ENCODE measurements around the gene BCL10. TPM values are rescaled to one million over a fixed set of nuclear protein-coding genes. Genes with fewer than 3 reads are reported as not detected.

Gene BCL10
- total RNA-seq, 2 donors from 2014 or later, result 9.0 to 12.7 TPM

- intact Hi-C loops (cut with DNase I), result loop anchor here (5.0 to 10.0 kb wide), 5 partner anchors 196 to 709 kb away; partner anchors contain the start of gene CCN1 (in 2 of the 2)
- no peak for DNase-seq
- ATAC-seq, result no peak
Measured at GRCh38 chr1:85306236-85306635, 29.8 kb upstream of the BCL10 start.

DNA sequence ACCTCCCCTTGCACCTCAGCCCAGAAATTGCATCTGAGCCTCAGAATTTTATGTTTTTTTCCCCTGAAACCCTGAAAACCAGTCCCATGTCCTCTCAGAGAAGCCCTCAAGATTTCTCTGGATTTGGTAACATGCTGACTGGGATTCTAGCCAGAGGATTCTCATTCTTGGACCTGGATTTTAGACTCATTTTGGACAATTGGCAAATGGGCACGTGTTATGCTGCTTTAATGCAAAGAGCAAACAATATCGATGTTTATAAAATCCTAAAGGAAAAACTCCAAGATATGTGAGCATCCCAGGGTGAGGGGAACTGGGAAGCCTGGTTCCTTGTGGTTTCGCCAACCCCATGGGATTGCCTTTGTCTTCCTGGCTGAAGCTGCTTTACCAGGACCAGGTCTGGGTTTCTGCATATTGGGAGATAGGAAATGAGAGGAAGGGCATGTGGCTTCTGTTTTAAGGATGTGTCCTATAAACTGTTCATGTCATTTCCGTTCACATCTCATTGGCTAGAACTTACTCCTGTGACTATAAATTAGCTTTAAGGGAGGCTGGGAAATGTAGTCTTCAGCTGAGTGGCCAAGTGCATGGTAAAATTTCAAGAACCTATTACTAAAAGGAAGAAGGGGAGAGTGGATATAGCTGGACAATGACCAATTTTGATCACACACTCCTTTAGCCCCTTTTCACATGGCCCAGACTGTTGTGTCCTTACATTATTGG, 27.2 kb upstream of the BCL10 start:
- intact Hi-C loops (cut with DNase I), result loop anchor here (10.0 kb wide), 2 partner anchors 281 to 711 kb away; partner anchors contain the start of gene CCN1 (in 1 of the 2)
- ATAC-seq (no peak), DNase-seq (no peak)

DNA sequence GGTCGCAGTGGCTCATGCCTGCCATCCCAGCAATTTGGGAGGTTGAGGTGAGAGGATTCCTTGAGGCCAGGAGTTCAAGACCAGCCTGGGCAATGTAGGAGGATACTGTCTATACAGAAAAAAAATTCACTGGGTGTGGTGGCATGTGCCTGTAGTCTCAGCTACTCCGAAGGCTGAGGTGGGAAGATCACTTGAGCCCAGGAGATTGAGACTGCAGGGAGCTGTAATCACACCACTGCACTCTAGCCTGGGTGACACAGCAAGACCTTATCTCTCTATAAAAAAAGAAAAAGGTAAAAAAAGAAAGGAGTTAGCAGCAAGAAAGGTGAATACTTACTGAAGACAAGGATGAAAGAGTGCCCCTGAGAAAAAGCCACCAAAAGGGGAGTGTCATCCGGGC, 23.7 kb upstream of the BCL10 start:
- intact Hi-C loops (cut with DNase I), result loop anchor here (10.0 kb wide), 2 partner anchors 285 to 715 kb away; partner anchors contain the start of gene CCN1 (in 1 of the 2)
- DNase-seq, result no peak
- no peak for ATAC-seq

- intact Hi-C loops (cut with DNase I), result no loop called here
- DNase-seq, result peak; percentile 42
- ATAC-seq, result peak; percentile 78 to 86
Measured at GRCh38 chr1:85297855-85298629, 21.6 kb upstream of the BCL10 start.

DNA sequence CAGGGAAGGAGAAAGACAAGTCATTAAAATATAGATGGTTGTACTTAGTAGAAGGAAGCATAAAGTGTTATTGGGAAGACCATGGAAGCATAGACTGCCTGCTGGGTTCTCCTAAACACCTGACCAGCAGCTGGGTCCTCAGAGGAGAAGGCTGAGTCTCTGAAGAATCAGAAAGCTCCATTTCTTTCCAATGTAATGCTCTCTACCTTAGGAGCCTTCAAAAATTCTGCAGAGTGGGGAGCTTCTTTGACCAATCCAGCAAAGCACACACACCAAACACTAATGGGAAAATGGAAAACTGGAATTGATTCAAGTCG, 21.1 kb upstream of the BCL10 start:
- DNase-seq (no peak), ATAC-seq (no peak)
- intact Hi-C loops (cut with DNase I), result no loop called here

GRCh38 chr1:85296980-85297379, 20.5 kb upstream of the BCL10 start:
- intact Hi-C loops (cut with DNase I), result no loop called here
- DNase-seq, result no peak
- ATAC-seq, result no peak

- DNase-seq (no peak), ATAC-seq (no peak)
- intact Hi-C loops (cut with DNase I), result no loop called here
Measured at GRCh38 chr1:85295654-85296053, 19.2 kb upstream of the BCL10 start.

- no peak for DNase-seq
- intact Hi-C loops (cut with DNase I), result no loop called here
- ATAC-seq, result no peak
Measured at GRCh38 chr1:85295006-85295431, 18.6 kb upstream of the BCL10 start.

DNA sequence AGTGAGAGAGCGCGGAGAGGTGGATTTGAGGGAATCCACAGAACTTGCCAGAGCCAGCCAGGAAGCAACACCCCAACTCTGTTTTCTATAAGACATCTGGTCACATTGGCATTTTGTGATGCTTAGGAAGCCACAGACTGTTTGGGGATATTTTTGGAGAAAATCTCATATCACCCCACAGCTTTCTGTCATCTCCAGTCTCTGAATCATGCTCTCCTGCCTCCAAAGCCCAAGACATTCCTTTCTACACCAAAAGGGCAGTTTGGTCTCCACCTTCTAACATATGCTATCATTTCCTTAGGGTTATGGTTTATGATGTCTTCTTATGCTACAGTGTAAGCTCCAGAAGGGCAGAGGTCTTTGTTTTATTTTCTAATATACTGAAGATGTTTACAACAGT, 14.4 kb upstream of the BCL10 start:
- no peak for ATAC-seq
- no peak for DNase-seq
- intact Hi-C loops (cut with DNase I), result no loop called here

DNA sequence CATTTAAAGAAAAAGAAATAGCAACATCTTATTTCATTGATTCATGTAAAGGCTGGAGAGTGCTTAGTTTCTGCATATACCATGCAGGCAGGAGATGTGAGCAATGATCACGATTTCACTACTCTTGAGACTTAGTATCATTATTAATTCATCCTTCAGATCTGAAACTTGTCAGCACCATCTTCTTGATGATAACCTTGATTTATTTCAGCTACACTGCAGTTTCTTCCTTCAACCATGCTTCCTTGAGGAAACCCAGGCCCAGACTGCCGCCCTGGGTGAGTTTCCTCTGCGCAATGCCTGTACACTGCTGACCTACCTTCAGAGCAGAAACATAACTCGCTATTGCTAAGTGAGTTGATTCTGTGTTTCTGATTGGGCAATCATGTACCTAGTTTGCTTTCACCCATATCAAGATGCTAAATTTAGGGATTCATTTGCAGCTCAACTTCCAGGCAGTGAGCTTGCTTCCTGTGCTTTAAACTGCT, 13.5 kb upstream of the BCL10 start:
- intact Hi-C loops (cut with DNase I), result no loop called here
- no peak for DNase-seq
- peak; percentile 17 to 38 for ATAC-seq

- intact Hi-C loops (cut with DNase I), result no loop called here
- DNase-seq, result no peak
- peak in 1 of 2 donors; percentile 27 for ATAC-seq
Measured at GRCh38 chr1:85289207-85289847, 12.9 kb upstream of the BCL10 start.

- ATAC-seq, result no peak
- no peak for DNase-seq
- intact Hi-C loops (cut with DNase I), result no loop called here
Measured at GRCh38 chr1:85284202-85284601, 7.8 kb upstream of the BCL10 start.

DNA sequence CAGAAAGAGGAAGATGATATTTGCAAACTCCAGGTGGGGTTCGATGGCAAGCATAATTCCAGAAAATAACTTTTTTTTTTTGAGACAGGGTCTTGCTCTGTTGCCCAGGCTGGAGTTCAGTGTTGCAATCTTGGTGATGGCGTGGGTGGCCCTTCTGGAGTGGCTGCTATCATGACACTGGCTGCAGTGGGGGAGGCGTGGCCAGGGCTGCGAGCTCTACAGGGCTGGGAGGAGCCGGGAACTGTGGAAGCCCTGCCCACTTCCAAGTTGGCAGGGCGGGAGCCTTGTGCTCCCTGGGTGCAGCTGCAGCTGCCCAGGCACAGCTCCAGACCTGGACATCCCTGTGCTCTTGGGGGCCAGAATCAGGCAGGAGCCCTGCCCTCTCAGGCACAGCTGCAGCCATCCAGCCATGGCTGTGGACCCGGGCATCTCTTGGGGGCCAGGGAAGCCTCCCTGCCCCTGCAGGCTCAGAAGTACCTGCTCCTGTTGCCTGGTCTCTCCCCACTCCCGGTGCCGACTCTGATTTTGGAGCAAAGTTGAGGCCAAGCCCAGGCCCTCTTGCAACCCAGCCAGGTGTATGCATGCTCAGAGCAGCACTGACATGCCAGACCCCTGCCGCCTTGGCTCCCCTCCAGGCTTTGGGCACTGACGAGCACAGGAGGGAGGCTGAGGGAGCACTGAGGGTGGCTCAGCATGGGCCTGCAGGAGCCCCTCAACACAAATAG, 7.2 kb upstream of the BCL10 start:
- intact Hi-C loops (cut with DNase I), result no loop called here
- ATAC-seq, result peak in 1 of 2 donors; percentile 27
- no peak for DNase-seq

GRCh38 chr1:85282424-85282823, 6.0 kb upstream of the BCL10 start:
- ATAC-seq, result no peak
- intact Hi-C loops (cut with DNase I), result no loop called here
- no peak for DNase-seq

- DNase-seq (no peak), ATAC-seq (no peak)
- intact Hi-C loops (cut with DNase I), result no loop called here
Measured at GRCh38 chr1:85280636-85281035, 4.2 kb upstream of the BCL10 start.

GRCh38 chr1:85279458-85280080, 3.1 kb upstream of the BCL10 start:
- no peak for ATAC-seq

GRCh38 chr1:85278853-85279314, 2.5 kb upstream of the BCL10 start:
- intact Hi-C loops (cut with DNase I), result no loop called here
- ATAC-seq, result peak in 1 of 2 donors; percentile 5
- DNase-seq, result peak; percentile 33

More at GRCh38 chr1:85279458-85280080, 3.1 kb upstream of the BCL10 start:
- intact Hi-C loops (cut with DNase I), result no loop called here
- DNase-seq, result no peak

DNA sequence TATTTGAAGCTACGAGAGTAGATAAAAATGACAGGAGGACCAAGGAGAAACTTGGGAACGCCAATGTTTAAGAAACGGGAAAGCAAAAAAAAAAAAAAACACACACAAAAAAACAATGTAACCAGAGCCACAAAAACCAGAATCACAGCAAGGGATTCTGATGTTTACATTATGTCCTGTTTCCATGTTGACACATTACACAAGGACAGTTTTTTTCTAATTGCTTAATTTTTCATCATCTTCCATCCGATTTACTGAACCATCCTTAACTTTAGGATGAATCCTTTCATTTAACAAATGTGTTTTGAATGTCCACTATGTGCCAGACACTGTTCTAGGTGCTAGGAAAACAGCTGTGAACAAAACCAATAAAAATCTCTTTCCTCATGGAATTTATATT, 1.4 kb upstream of the BCL10 start:
- DNase-seq (no peak), ATAC-seq (no peak)
- intact Hi-C loops (cut with DNase I), result no loop called here

Data from left cardiac atrium (tissue), 4 donors.